PC-9 (cell line): ENCODE results near the gene PARP15. TPM values are rescaled to one million over a fixed set of nuclear protein-coding genes. Genes with fewer than 3 reads are reported as not detected.

Source experiments
- BruUV-seq: library from RNA; stranded (reverse); fragments of 400-500 nt; replicated peaks from 2 replicates; lab custom pipeline; 2021; lab: Mats Ljungman, UMichigan
- CTCF ChIA-PET: fragments of 300-600 bp; sonication (Branson Sonifier 250); formaldehyde crosslinking; loops from one replicate; lab custom pipeline; 2022; ENCODE audit warnings: antibody characterized with exemption; lab: Charles Lee
- POLR2A ChIA-PET: fragments of 300-600 bp; sonication (Branson Sonifier 250); formaldehyde crosslinking; loops from one replicate; lab custom pipeline; 2022; ENCODE audit warnings: antibody characterized with exemption; ENCODE audit not compliant: unreplicated experiment; lab: Charles Lee
- DNase-seq, 2 experiments: peaks; one replicate each; pipeline versions ENCODE4 v3.0.0 to v3.0.0-alpha.2; 2015 to 2022; ENCODE audit warnings: mixed read lengths in 1 of 2
- H2AFZ ChIP-seq: fragments of 200-600 bp; sonication (generic); 2 replicates; pipeline ENCODE4 v1.8.1; 2017; ENCODE audit warnings: antibody characterized with exemption
- H3F3A ChIP-seq: fragments of 200-600 bp; sonication (generic); 2 replicates; pipeline ENCODE4 v1.8.1; 2017; ENCODE audit warnings: antibody characterized with exemption, mild to moderate bottlenecking, low read depth; ENCODE audit not compliant: insufficient read depth
- H3K27ac ChIP-seq: fragments of 200-600 bp; sonication (generic); 2 replicates; pipeline ENCODE4 v1.6.1; 2016; ENCODE audit warnings: mixed run types
- H3K27me3 ChIP-seq: fragments of 200-600 bp; sonication (generic); 2 replicates; pipeline ENCODE4 v1.6.1; 2016; ENCODE audit warnings: low read depth, mixed run types; ENCODE audit not compliant: insufficient read depth
- H3K36me3 ChIP-seq: fragments of 200-600 bp; sonication (generic); 2 replicates; pipeline ENCODE4 v1.6.1; 2016; ENCODE audit warnings: low read depth, mixed run types
- H3K4me1 ChIP-seq: fragments of 200-600 bp; sonication (generic); replicated peaks from 2 replicates; pipeline ENCODE4 v1.6.1; 2016; ENCODE audit warnings: mixed run types; ENCODE audit not compliant: insufficient read depth
- H3K4me2 ChIP-seq: fragments of 200-600 bp; sonication (generic); 2 replicates; pipeline ENCODE4 v1.6.1; 2017; ENCODE audit warnings: mixed run types
- H3K4me3 ChIP-seq: fragments of 200-600 bp; sonication (generic); 2 replicates; pipeline ENCODE4 v1.6.1; 2016; ENCODE audit warnings: mixed run types
- H3K79me2 ChIP-seq: fragments of 200-600 bp; sonication (generic); 2 replicates; pipeline ENCODE4 v1.6.1; 2017; ENCODE audit warnings: low read depth, mixed run types
- H3K9me2 ChIP-seq: fragments of 200-600 bp; sonication (generic); 2 replicates; pipeline ENCODE4 v1.8.1; 2017; ENCODE audit warnings: mild to moderate bottlenecking; ENCODE audit not compliant: insufficient read depth
- H3K9me3 ChIP-seq: fragments of 200-600 bp; sonication (generic); 2 replicates; pipeline ENCODE4 v1.8.1; 2016; ENCODE audit warnings: low read depth; ENCODE audit not compliant: insufficient read depth
- H4K20me1 ChIP-seq: fragments of 200-600 bp; sonication (generic); 2 replicates; pipeline ENCODE4 v1.8.1; 2017; ENCODE audit not compliant: insufficient read depth
- EZH2 ChIP-seq: fragments of 200-600 bp; sonication (generic); IDR thresholded peaks from 2 replicates; pipeline ENCODE4 v1.8.0; 2017; ENCODE audit warnings: antibody characterized with exemption, low read depth
- intact Hi-C: fragments of 100-400 bp; cut with micrococcal nuclease; formaldehyde crosslinking; loops from one replicate; pipeline ENCODE4 v1.10.0; 2022; ENCODE audit not compliant: unreplicated experiment
- total RNA-seq: library from RNA; stranded (reverse); gene quantifications from 2 replicates; pipeline ENCODE4 v1.2.3, GENCODE V29; 2021
- TF ChIP-seq, protein P1 (sequence below): fragments of 200-600 bp; sonication (generic); conservative IDR thresholded peaks from 2 replicates; pipeline ENCODE4 v1.6.1; 2017; ENCODE audit warnings: mixed run types, antibody characterized with exemption, mild to moderate bottlenecking, moderate library complexity

Gene PARP15
- total RNA-seq, 1 experiment from 2014 or later, result 0.07 TPM

DNA sequence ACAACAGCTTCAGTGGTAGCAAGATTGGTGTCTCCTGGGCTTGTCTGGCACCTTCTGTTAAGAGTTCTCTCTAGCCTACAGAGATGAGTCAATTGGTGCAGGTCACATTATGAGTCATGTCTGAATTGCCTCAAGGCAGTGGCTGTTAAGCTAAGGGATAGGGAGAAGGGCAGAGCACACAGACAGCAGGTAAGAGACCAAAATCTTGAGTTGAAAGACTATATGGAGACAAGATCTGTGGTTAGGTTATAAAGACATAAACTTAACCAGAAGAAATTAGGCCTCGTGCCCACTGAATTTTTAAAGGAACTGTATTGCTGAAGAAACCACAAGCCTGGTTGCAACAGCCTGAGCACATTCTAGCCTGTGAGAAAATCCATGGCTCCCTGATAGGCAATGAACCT is 43.5 kb upstream of the PARP15 start:
- ChIA-PET CTCF (no interaction called here), POLR2A (interaction anchor here (0.6 to 0.9 kb wide), 2 partner anchors 150 to 1499 kb away, joined by 3 to 4 read pairs; partner anchors contain the start of genes FAM162A and KALRN)
- peaks cover 27% of the 10 kb centered on the region for H3K4me1 ChIP-seq
- no peaks in the 10 kb centered on the region for H3K79me2 ChIP-seq
- TF ChIP-seq EZH2, result no peak
- TF ChIP-seq, protein P1, sequence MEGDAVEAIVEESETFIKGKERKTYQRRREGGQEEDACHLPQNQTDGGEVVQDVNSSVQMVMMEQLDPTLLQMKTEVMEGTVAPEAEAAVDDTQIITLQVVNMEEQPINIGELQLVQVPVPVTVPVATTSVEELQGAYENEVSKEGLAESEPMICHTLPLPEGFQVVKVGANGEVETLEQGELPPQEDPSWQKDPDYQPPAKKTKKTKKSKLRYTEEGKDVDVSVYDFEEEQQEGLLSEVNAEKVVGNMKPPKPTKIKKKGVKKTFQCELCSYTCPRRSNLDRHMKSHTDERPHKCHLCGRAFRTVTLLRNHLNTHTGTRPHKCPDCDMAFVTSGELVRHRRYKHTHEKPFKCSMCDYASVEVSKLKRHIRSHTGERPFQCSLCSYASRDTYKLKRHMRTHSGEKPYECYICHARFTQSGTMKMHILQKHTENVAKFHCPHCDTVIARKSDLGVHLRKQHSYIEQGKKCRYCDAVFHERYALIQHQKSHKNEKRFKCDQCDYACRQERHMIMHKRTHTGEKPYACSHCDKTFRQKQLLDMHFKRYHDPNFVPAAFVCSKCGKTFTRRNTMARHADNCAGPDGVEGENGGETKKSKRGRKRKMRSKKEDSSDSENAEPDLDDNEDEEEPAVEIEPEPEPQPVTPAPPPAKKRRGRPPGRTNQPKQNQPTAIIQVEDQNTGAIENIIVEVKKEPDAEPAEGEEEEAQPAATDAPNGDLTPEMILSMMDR, result no peak
- H3F3A ChIP-seq, result peaks cover 27% of the 10 kb centered on the region
- no peaks in the 10 kb centered on the region for H3K9me3 ChIP-seq
- no peaks in the 10 kb centered on the region for H3K9me2 ChIP-seq
- H3K36me3 ChIP-seq, result 0 out of 2 replicates have a peak, but pooled peaks cover 4% of the 10 kb centered on the region
- no TSS peak for BruUV-seq
- DNase-seq, result peak; percentile 81 to 98
- H4K20me1 ChIP-seq, result no peaks in the 10 kb centered on the region
- H3K27ac ChIP-seq, result peak overlapping the region; percentile 97
- H3K27me3 ChIP-seq, result no peaks in the 10 kb centered on the region
- H3K4me2 ChIP-seq, result peak overlapping the region; percentile 61
- intact Hi-C loops, result loop anchor here (1.0 kb wide), 2 partner anchors 20 to 51 kb away; partner anchors contain the start of gene KPNA1
- peak overlapping the region; percentile 3; the same call in 1 of the 2 replicates for H3K4me3 ChIP-seq
- H2AFZ ChIP-seq, result peak overlapping the region; percentile 58; the same call in 1 of the 2 replicates

DNA sequence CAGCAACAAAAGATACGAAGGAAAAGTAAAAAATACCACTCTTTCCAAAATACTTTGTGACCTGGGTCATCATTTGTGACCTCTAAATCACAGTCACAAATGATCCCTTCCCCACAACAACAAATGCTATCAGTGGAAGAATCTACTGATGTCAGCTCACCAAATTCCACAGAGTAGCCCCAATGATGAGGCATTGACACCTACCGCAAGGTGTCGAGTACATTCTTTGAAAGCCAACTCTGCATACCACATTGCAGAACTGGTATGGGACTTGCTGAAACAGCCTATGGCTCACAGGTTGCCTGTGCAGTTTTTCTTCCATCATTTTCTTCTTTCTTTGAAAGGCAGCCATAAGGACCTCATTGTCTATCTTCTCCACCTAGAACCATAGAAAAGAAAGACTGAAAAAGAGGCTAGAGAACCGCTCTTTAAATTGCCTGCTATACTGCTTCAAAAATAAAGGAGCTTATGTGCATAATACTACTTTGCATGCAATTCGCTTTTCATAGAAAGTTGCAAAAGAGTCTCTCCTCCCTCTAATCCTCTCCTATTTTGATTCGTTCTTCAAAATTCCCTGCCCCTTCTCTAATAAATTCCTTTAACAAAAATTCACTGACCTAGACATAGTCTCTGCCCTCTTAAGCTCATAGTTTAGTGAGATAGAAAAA is 41.4 kb upstream of the PARP15 start:
- no peaks in the 10 kb centered on the region for H3K79me2 ChIP-seq
- H2AFZ ChIP-seq, result no peak overlapping the region
- DNase-seq, result no peak
- no peak overlapping the region for H3K27ac ChIP-seq
- H3K4me2 ChIP-seq, result no peak overlapping the region
- H3F3A ChIP-seq, result peaks cover 27% of the 10 kb centered on the region
- CTCF ChIA-PET, result no interaction called here
- no peak overlapping the region for H3K4me3 ChIP-seq
- peaks cover 27% of the 10 kb centered on the region for H3K4me1 ChIP-seq
- POLR2A ChIA-PET, result no interaction called here
- BruUV-seq, result no TSS peak
- intact Hi-C loops, result no loop called here
- H4K20me1 ChIP-seq, result no peaks in the 10 kb centered on the region
- 0 out of 2 replicates have a peak, but pooled peaks cover 4% of the 10 kb centered on the region for H3K36me3 ChIP-seq
- no peak for TF ChIP-seq EZH2
- TF ChIP-seq, protein P1, result no peak
- no peaks in the 10 kb centered on the region for H3K9me2 ChIP-seq
- no peaks in the 10 kb centered on the region for H3K27me3 ChIP-seq
- H3K9me3 ChIP-seq, result no peaks in the 10 kb centered on the region

DNA sequence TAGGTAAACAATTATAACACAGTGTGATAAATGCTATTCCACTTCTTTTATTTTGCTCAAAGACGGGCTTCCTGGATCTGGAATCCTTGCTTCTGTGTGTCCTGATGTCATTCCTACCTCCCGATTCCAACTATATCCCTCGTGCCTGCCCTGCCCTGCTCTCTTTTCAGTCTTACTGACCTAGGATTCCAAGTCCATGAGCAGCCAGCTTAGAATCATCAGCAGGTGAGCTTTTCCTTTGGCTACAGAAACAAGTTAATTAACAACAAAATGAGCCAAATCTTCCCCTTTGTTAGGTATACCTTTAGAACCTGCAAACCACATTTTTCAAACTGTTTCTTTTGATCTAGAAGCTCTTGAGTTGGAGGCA is 40.8 kb upstream of the PARP15 start:
- H3K27ac ChIP-seq, result no peak overlapping the region
- POLR2A ChIA-PET, result no interaction called here
- no peak overlapping the region for H3K4me2 ChIP-seq
- H3K4me3 ChIP-seq, result no peak overlapping the region
- no peaks in the 10 kb centered on the region for H4K20me1 ChIP-seq
- no peaks in the 10 kb centered on the region for H3K9me2 ChIP-seq
- intact Hi-C loops, result no loop called here
- H3K4me1 ChIP-seq, result peaks cover 27% of the 10 kb centered on the region
- TF ChIP-seq EZH2, result no peak
- TF ChIP-seq, protein P1, result no peak
- CTCF ChIA-PET, result no interaction called here
- H3F3A ChIP-seq, result peaks cover 27% of the 10 kb centered on the region
- no peak overlapping the region for H2AFZ ChIP-seq
- 0 out of 2 replicates have a peak, but pooled peaks cover 4% of the 10 kb centered on the region for H3K36me3 ChIP-seq
- no peak for DNase-seq
- no peaks in the 10 kb centered on the region for H3K27me3 ChIP-seq
- no peaks in the 10 kb centered on the region for H3K79me2 ChIP-seq
- H3K9me3 ChIP-seq, result no peaks in the 10 kb centered on the region
- no TSS peak for BruUV-seq
